GM18870 (cell line): ENCODE measurements around the gene C2.
"Not testable (repeated sequence)": the region's sequence is repeated elsewhere in the genome, so short reads cannot be mapped to it uniquely, and the experiment has no call there.

Experiments used
- ATAC-seq: cut with Tn5 transposase; IDR thresholded peaks from one replicate; pipeline ENCODE4 v1.9.1; 2021; ENCODE audit warnings: moderate library complexity; ENCODE audit not compliant: unreplicated experiment

The C2 gene

DNA sequence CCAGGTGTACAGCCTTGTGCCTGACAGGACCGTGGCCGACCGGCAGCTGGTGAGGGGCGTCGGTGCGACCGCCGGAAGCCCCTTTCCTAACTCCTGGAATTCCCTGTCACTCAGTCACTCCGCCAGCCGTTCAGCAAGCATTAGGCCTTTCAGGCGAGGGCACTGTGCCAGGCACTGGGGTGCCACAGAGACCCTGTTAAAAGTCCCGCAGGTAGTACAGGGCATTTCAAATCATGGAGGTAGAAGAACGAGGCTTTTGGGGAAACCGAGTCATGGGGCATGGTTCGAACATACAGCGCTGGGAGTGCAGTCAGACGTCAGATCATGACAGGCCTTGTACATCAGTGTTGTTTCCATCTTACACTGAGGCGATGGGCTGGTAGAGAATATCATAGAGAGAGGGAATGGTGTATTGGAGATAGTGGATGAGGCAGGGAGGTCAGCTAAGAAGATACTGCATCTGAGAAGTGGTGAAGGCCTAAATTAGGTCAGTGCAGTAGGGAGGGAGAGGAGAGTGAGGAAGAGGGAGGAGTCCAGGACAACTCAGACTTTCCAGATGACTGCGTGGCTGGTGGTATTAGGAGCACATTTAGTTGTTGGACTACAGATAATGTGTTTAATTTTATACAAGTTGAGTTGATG lies 45.3 kb downstream of the C2 start:
- no peak for ATAC-seq

DNA sequence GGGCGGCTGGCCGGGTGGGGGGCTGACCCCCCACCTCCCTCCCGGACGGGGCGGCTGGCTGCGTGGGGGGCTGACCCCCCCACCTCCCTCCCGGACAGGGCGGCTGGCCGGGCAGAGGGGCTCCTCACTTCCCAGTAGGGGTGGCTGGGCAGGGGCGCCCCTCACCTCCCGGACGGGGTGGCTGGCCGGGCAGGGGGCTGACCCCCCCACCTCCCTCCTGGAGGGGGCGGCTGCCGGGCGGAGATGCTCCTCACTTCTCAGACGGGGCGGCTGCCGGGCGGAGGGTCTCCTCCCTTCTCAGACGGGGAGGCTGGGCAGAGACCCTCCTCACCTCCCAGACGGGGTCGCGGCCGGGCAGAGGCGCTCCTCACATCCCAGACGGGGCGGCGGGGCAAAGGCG lies 48.5 kb downstream of the C2 start:
- ATAC-seq = not testable (repeated sequence)

DNA sequence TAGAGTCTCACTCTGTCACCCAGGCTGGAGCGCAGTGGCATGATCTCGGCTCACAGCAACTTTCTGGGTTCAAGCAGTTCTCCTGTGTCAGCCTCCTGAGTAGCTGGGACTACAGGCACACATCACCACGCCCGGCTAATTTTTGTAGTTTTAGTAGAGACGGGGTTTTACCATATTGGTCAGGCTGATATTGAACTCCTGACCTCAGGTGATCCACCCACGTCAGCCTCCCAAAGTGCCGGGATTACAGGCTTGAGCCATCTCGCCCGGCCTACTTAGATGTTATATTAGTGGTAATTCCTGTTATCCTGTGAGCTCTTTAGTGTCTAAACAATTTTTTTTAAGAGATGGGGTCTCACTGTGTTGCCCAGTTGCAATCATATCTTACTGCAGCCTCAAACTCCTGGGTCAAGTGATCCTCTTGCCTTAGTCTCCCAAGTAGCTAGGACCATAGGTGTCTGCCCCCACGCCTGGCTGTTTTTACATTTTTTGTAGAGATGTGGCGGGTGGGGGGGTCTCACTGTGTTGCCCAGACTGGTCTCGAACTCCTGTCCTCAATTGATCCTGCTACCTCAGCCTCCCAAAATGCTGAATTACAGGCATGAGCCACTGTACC lies 50.4 kb downstream of the C2 start:
- no peak for ATAC-seq

DNA sequence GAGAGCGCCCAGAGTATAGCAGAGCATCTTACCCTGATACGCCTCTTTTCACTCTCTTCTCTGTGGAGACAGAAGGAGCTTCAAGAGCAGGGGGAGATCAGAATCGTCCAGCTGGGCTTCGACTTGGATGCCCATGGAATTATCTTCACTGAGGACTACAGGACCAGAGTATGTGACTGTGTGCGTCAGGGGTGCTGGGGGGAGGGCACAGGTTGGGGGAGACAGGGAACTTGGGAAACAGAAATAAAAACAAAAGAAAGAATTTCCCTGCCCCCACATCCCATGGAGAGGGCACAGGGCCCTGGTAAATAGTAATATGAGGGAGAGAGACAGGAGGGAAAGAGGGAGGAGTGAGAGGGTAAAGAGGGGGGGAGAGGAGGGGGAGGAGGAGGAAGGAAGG lies 51.3 kb downstream of the C2 start:
- no peak for ATAC-seq

DNA sequence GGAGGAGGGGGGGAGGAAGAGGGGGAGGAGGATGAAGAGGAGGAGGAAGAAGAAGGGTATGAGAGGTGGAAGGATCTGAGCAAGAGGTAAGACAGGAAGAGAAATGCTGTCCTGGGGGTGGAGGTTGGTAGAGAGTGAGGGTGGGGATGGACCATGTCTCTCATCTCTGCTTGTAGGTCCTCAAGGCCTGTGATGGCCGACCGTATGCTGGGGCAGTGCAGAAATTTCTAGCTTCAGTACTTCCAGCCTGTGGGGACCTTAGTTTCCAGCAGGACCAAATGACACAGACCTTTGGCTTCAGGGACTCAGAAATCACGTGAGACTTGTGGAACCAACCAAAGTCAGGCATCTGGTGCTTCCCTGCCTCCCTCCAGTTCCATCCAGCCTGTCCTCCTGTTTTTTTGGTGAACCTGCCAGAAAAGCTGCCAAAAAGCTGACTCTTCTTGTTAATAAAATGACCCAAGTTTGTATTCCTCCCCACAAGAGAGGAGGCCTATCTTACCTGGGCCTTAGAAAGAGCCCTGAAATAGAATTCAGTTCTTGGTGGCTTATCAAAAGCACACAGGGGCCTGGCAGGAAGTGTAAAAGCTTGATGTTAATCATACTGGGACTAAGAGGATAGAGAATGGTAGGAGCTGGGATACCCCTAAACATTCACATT lies 51.9 kb downstream of the C2 start:
- no peak for ATAC-seq

DNA sequence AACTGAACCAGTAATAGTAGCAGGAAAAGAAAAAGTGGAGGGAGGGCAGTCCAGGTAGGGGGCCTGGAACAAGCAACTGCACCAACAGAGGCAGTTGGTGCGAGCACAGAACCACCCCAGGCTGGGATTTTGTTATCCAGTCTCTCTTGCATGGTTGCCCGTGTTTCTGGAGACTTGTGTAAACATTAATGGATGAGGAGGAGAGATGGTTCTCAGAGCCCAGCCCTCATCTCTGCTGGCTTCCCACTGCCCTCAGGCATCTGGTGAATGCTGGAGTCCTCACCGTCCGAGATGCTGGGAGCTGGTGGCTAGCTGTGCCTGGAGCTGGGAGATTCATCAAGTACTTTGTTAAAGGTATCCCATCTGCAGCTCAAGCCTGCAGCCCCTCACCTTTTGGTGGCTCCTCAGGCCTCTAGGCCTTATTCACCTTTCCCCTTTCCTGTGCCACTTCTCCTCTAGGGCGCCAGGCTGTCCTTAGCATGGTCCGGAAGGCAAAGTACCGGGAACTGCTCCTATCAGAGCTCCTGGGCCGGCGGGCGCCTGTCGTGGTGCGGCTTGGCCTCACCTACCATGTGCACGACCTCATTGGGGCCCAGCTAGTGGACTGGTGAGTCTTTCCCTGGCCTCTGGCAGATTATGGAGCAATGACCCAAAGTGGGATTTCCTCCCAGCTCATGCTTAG lies 52.8 kb downstream of the C2 start:
- not testable (repeated sequence) for ATAC-seq

DNA sequence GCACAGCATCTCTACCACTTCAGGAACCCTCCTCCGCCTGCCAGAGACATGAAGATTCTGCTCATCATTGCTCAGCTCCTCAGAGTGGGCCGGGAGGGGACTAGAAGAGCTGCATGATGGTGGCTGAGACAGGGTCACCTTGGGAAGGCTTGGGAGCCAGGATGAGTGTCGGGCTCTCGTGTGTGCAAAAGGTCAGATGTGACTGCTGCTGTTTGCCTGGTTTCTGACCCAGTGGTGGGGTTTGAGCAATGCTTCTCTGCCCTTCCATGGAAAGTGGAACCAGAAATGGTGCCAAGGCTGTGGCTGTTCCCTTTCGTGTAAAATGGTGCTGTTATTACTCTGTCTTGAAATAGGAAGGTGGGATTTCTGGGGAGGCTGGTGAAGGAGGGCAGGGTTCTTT lies 53.5 kb downstream of the C2 start:
- ATAC-seq = not testable (repeated sequence)

DNA sequence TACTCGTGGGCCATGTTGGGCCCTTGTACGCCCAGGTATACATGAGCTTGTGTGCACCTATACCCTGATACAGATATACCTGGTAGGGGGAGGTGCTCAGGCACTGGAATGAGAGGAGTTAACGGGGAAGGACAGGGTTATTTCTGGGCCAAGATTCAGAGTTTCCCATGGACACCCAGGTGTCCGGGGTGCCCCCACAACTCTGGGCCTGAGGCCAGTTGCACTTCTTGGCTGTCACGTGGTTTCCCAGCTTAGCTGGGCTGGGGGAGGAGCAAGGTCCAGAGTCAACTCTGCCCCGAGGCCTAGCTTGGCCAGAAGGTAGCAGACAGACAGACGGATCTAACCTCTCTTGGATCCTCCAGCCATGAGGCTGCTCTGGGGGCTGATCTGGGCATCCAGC lies 54.2 kb downstream of the C2 start, which contains the start of gene C4A:
TSS of gene C4A (plus strand) at position 314 of the 400 bp plus-strand sequence. CDS start at position 365, 51 bp downstream.
- ATAC-seq = not testable (repeated sequence)

DNA sequence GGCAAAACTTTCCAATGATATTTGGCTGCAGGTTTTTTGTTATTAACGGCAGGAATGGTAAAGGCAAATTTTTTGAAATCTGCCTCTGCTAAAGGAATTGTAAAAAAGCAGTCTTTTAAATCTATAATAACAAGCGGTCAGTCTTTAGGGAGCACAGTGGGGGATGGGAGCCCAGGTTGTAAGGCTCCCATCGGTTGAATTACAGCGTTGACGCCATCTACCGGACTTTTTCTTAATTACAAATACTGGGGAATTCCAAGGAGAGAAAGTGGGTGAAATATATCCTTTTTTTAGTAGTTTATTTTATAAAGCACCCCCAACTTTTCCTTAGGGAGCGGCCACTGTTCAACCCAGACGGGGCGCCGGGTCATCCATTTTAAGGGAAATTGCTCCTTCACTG lies 61.8 kb downstream of the C2 start:
- ATAC-seq = not testable (repeated sequence)

DNA sequence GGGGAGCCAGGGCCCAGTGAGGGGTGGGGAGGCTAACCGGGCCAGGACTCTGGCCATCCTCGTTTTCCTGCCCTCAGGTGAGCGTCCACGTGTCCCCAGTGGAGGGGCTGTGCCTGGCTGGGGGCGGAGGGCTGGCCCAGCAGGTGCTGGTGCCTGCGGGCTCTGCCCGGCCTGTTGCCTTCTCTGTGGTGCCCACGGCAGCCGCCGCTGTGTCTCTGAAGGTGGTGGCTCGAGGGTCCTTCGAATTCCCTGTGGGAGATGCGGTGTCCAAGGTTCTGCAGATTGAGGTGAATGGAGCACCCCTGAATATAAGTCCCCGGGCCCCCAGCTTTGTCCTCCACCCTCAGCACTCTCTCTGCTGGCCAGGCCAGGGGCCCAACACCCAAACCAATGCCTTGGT lies 66.9 kb downstream of the C2 start:
- ATAC-seq = not testable (repeated sequence)
